HepG2 (cell line): ENCODE measurements around the gene HS3ST4. TPM values are rescaled to one million over a fixed set of nuclear protein-coding genes. Genes with fewer than 3 reads are reported as not detected.
A peak's percentile ranks its signal among the peaks of the same experiment; 100 is the strongest.

Experiments used
- ATAC-seq: fragments of 200-7000 bp; cut with Tn5 transposase; 3 replicates; pipeline ENCODE4 v1.9.1; 2020; ENCODE audit warnings: mild to moderate bottlenecking, moderate library complexity
- BruUV-seq: library from RNA; stranded (reverse); fragments of 400-500 nt; replicated peaks from 2 replicates; lab custom pipeline; 2021; lab: Mats Ljungman, UMichigan
- CTCF ChIA-PET: fragments of 300-600 bp; formaldehyde crosslinking; extraction: SDS; loops from one replicate; lab custom pipeline; 2021; ENCODE audit warnings: low total read pairs, inconsistent platforms, low intra/inter-chr PET ratio; lab: Yijun Ruan, JAX
- POLR2A ChIA-PET: fragments of 350-600 bp; sonication (Branson Sonifier 250); formaldehyde crosslinking; loops from one replicate; lab custom pipeline; 2020; ENCODE audit warnings: antibody characterized with exemption, inconsistent platforms; lab: Yijun Ruan, JAX
- DNase-seq: peaks from one replicate; pipeline ENCODE4 v3.0.0-alpha.2; 2015; ENCODE audit warnings: low spot score
- FAIRE-seq: peaks from 3 replicates; lab custom pipeline; 2011; peaks lifted over from hg19 to GRCh38; lab: Jason Lieb, UNC
- H2AFZ ChIP-seq: one replicate; pipeline ENCODE4 v1.6.1; 2011; ENCODE audit warnings: low read length, inconsistent platforms
- H3K27ac ChIP-seq: fragments of 300-600 bp; 3 replicates; pipeline ENCODE4 v1.8.0; 2011; ENCODE audit warnings: mixed run types, mild to moderate bottlenecking, mixed read lengths, low read length, inconsistent platforms; ENCODE audit not compliant: insufficient read depth; ENCODE audit errors: extremely low read length
- H3K27me3 ChIP-seq, 2 experiments: fragments of 200-600 bp in 1 of 2; 2 replicates in 1 of 2; 3 replicates in 1 of 2; pipeline versions ENCODE4 v1.6.0 to v1.8.0; 2011; ENCODE audit warnings: low read length in 2 of 2, mild to moderate bottlenecking in 2 of 2, moderate library complexity in 2 of 2, inconsistent platforms in 1 of 2; ENCODE audit not compliant: insufficient read depth in 2 of 2, control insufficient read depth in 1 of 2
- H3K36me3 ChIP-seq, 2 experiments: fragments of 200-600 bp in 1 of 2; replicated peaks in 1 of 2; 2 replicates in 1 of 2; 3 replicates in 1 of 2; pipeline versions ENCODE4 v1.5.1 to v1.8.0; 2011; ENCODE audit warnings: low read length in 2 of 2, inconsistent platforms in 1 of 2; ENCODE audit not compliant: insufficient read depth in 2 of 2, control insufficient read depth in 1 of 2
- H3K4me1 ChIP-seq: 2 replicates; pipeline ENCODE4 v1.5.1; 2012; ENCODE audit warnings: low read length, inconsistent platforms; ENCODE audit not compliant: insufficient read depth
- H3K4me2 ChIP-seq: 2 replicates; pipeline ENCODE4 v1.6.0; 2011; ENCODE audit warnings: low read depth, low read length, inconsistent platforms
- H3K4me3 ChIP-seq, 3 experiments: fragments of 200-600 bp in 1 of 3; sonication (generic), shearing (Covaris generic) in 1 of 3; replicated peaks in 1 of 3; 2 replicates each; pipeline ENCODE4 v1.5.1; 2011 to 2016; ENCODE audit warnings: low read length in 3 of 3, inconsistent platforms in 2 of 3, low read depth in 2 of 3, mild to moderate bottlenecking in 2 of 3, control low read depth in 1 of 3, mixed read lengths in 1 of 3; ENCODE audit not compliant: insufficient read depth in 1 of 3
- H3K79me2 ChIP-seq: one replicate; pipeline ENCODE4 v1.6.1; 2011; ENCODE audit warnings: low read length, inconsistent platforms; ENCODE audit not compliant: insufficient read depth
- H3K9ac ChIP-seq: 2 replicates; pipeline ENCODE4 v1.6.0; 2011; ENCODE audit warnings: mild to moderate bottlenecking, low read depth, low read length, inconsistent platforms; ENCODE audit not compliant: insufficient read depth
- H3K9me3 ChIP-seq: 2 replicates; pipeline ENCODE4 v1.5.1; 2012; ENCODE audit warnings: mild to moderate bottlenecking, low read length
- H4K20me1 ChIP-seq: 2 replicates; pipeline ENCODE4 v1.6.0; 2011; ENCODE audit warnings: inconsistent platforms, mild to moderate bottlenecking, low read length, moderate library complexity; ENCODE audit not compliant: insufficient read depth
- ATAD3A ChIP-seq: sonication (generic); formaldehyde crosslinking; IDR thresholded peaks from 2 replicates; pipeline ENCODE4 v1.4.0; 2020; ENCODE audit warnings: missing genetic modification reagents
- ATRX ChIP-seq: sonication (generic); formaldehyde crosslinking; IDR thresholded peaks from 2 replicates; pipeline ENCODE4 v1.4.0; 2020; ENCODE audit warnings: missing genetic modification reagents, borderline replicate concordance
- E2F5 ChIP-seq: sonication (generic); formaldehyde crosslinking; conservative IDR thresholded peaks from 2 replicates; pipeline ENCODE4 v1.4.0; 2020; ENCODE audit warnings: missing genetic modification reagents
- EHMT2 ChIP-seq: fragments of 200-600 bp; sonication (generic); IDR thresholded peaks from 2 replicates; pipeline ENCODE4 v1.7.0; 2017; ENCODE audit warnings: antibody characterized with exemption, low read depth, low read length, borderline replicate concordance
- GABPA ChIP-seq, 2 experiments: IDR thresholded peaks; 2 replicates each; pipeline ENCODE4 v1.6.1; 2011 to 2016; ENCODE audit warnings: low read depth in 2 of 2, low read length in 1 of 2, missing biosample characterization in 1 of 2, missing genetic modification characterization in 1 of 2
- ISL2 ChIP-seq: sonication (generic); formaldehyde crosslinking; IDR thresholded peaks from 2 replicates; pipeline ENCODE4 v1.5.0; 2020; ENCODE audit warnings: missing genetic modification reagents
- KMT2A ChIP-seq: sonication (generic); formaldehyde crosslinking; IDR thresholded peaks from 2 replicates; pipeline ENCODE4 v1.4.0; 2020; ENCODE audit warnings: missing genetic modification reagents
- MIER2 ChIP-seq: IDR thresholded peaks from 2 replicates; pipeline ENCODE4 v1.6.1; 2016; ENCODE audit warnings: missing biosample characterization, missing genetic modification reagents
- POGZ ChIP-seq: sonication (generic); formaldehyde crosslinking; IDR thresholded peaks from 2 replicates; pipeline ENCODE4 v1.4.0; 2020; ENCODE audit warnings: mild to moderate bottlenecking, missing genetic modification reagents
- REST ChIP-seq, 2 experiments: IDR thresholded peaks; 2 replicates each; pipeline ENCODE4 v1.6.1; 2011 to 2012; ENCODE audit warnings: low read length in 2 of 2, borderline replicate concordance in 1 of 2, low read depth in 1 of 2, mild to moderate bottlenecking in 1 of 2, moderate library complexity in 1 of 2
- SALL1 ChIP-seq: sonication (generic); formaldehyde crosslinking; IDR thresholded peaks from 2 replicates; pipeline ENCODE4 v1.8.0; 2022; ENCODE audit warnings: mild to moderate bottlenecking, missing genetic modification reagents
- SMC3 ChIP-seq: IDR thresholded peaks from 2 replicates; pipeline ENCODE4 v1.6.1; 2011; ENCODE audit warnings: low read length, improper control_type of control experiment
- SPEN ChIP-seq: sonication (generic); formaldehyde crosslinking; IDR thresholded peaks from 2 replicates; pipeline ENCODE4 v1.5.1; 2020; ENCODE audit warnings: low read depth, mild to moderate bottlenecking, missing genetic modification reagents
- TEF ChIP-seq: sonication (generic); formaldehyde crosslinking; IDR thresholded peaks from 2 replicates; pipeline ENCODE4 v1.5.0; 2020; ENCODE audit warnings: missing genetic modification reagents
- TP53 ChIP-seq: sonication (generic); formaldehyde crosslinking; conservative IDR thresholded peaks from 2 replicates; pipeline ENCODE4 v1.4.0; 2020; ENCODE audit warnings: missing genetic modification reagents
- TRIM22 ChIP-seq: fragments of 450-650 bp; IDR thresholded peaks from 2 replicates; pipeline ENCODE4 v1.6.1; 2017
- ZNF556 ChIP-seq: sonication (generic); formaldehyde crosslinking; IDR thresholded peaks from 2 replicates; pipeline ENCODE4 v1.4.0; 2020; ENCODE audit warnings: mild to moderate bottlenecking, missing genetic modification reagents, borderline replicate concordance
- WGBS: methylation state at CpG from one replicate; pipeline ENCODE4 v1.1.6; 2017; ENCODE audit warnings: low lambda C conversion rate; 5-methylcytosine and 5-hydroxymethylcytosine counted together
- in situ Hi-C: cut with HindIII; loops from 2 replicates; pipeline ENCODE4 v1.10.0; 2017; ENCODE audit warnings: low pct_unique_long_range_greater_than_20kb; ENCODE audit not compliant: extremely low pct_ligation_motif_present
- intact Hi-C: fragments of 100-400 bp; cut with micrococcal nuclease; formaldehyde crosslinking; loops from one replicate; pipeline ENCODE4 v1.10.0; 2022; ENCODE audit not compliant: unreplicated experiment
- polyA plus RNA-seq, 8 experiments: library from polyadenylated mRNA; depleted of rRNA in 3 of 8; stranded (reverse) in 7 of 8; unstranded in 1 of 8; fragments of >200 nt; fragmentation: Illumina TruSeq in 4 of 8; extraction: Trizol in 4 of 8; gene quantifications; 2 replicates each; pipeline versions ENCODE4 v1.2.1 to v1.2.3, GENCODE V29; 2011 to 2016; ENCODE audit warnings: low read depth in 4 of 8, missing spikeins in 1 of 8, mixed read lengths in 1 of 8; ENCODE audit not compliant: insufficient read depth in 1 of 8
- total RNA-seq, 5 experiments: library from RNA; depleted of rRNA; stranded (reverse); fragments of >200 nt; fragmentation: Illumina TruSeq; extraction: Trizol; gene quantifications; 2 replicates each; pipeline ENCODE4 v1.2.3, GENCODE V29; 2016; ENCODE audit warnings: low read depth in 1 of 5

The HS3ST4 gene
- total and polyA plus RNA-seq, 2 of the 13 experiments (the other 11 are each of a cell fraction or from before 2014, with no cell fraction given): not detected

GRCh38 chr16:25747160-25747758 is 55.5 kb downstream of the HS3ST4 start:
- ATAC-seq (no peak), DNase-seq (no peak)

More at GRCh38 chr16:25747160-25747758, 55.5 kb downstream of the HS3ST4 start:
- no peak overlapping the region for H3K4me2 ChIP-seq
- TF ChIP-seq REST (IDR thresholded peaks at IDR 0.05; ENCODE audit: borderline replicate concordance in 1 of 2, low read depth in 1 of 2, low read length in 2 of 2): peak; percentile 78 to 94
- no peak for TF ChIP-seq TRIM22
- no peak for TF ChIP-seq GABPA (IDR thresholded peaks at IDR 0.05; ENCODE audit: low read depth, low read length)
- TF ChIP-seq GABPA (CRISPR knock-in tag; IDR thresholded peaks at IDR 0.05; ENCODE audit: low read depth): no peak
- TF ChIP-seq ZNF556 (CRISPR knock-in tag): no peak
- TF ChIP-seq EHMT2: peak; percentile 84; the same call in 1 of the 2 replicates
- TF ChIP-seq ISL2 (CRISPR knock-in tag): no peak
- no peak for TF ChIP-seq SPEN (CRISPR knock-in tag)
- no peak for TF ChIP-seq TEF (CRISPR knock-in tag)
- 0 out of 2 replicates have a peak, but pooled peaks have one; percentile 15 for TF ChIP-seq SALL1 (CRISPR knock-in tag)
- TF ChIP-seq SMC3: no peak
- no peak for TF ChIP-seq KMT2A
- TF ChIP-seq ATRX: no peak
- TF ChIP-seq TP53: no peak
- no peak for TF ChIP-seq ATAD3A
- TF ChIP-seq E2F5 (CRISPR knock-in tag): no peak
- TF ChIP-seq MIER2 (CRISPR knock-in tag): peak; percentile 93
- no peak for TF ChIP-seq POGZ
- H3K9me3 ChIP-seq: peaks cover 23% of the 10 kb centered on the region
- in situ Hi-C loops (no loop called here), intact Hi-C loops (no loop called here)
- no peaks in the 10 kb centered on the region for H3K79me2 ChIP-seq
- 14% methylated on average over 7 of the region's 7 CpGs for WGBS
- CTCF ChIA-PET: no interaction called here
- no peak overlapping the region for H2AFZ ChIP-seq
- H3K36me3 ChIP-seq: no peaks in the 10 kb centered on the region
- H3K4me1 ChIP-seq: no peaks in the 10 kb centered on the region
- POLR2A ChIA-PET: no interaction called here
- no peaks in the 10 kb centered on the region for H4K20me1 ChIP-seq
- FAIRE-seq: no peak
- H3K27ac ChIP-seq: no peak overlapping the region
- no TSS peak for BruUV-seq
- no peaks in the 10 kb centered on the region for H3K27me3 ChIP-seq
- H3K4me3 ChIP-seq: no peak overlapping the region
- no peak overlapping the region for H3K9ac ChIP-seq
